Stimulated activated naive CD8-positive, alpha-beta T cell treated with anti-CD3 and anti-CD28 coated beads, Interleukin-15, Interleukin-2, amounts not matched to agents 100 U/mL and 50 U/mL, for 24 hours (primary cell): Measurements from ENCODE around the gene OR11L1.

Experiments
- ATAC-seq: fragments of 150-1000 bp; cut with Tn5 transposase; one replicate; pipeline ENCODE4 v1.10.0; 2021
- DNase-seq: peaks from one replicate; pipeline ENCODE4 v3.0.0; 2021

Gene OR11L1

GRCh38 chr1:247812637-247813036, 29.1 kb downstream of the OR11L1 start:
- ATAC-seq, result no peak
- DNase-seq, result no peak

- DNase-seq (no peak), ATAC-seq (no peak)
These were observed 44.2 kb downstream of the OR11L1 start for GRCh38 chr1:247797518-247797917.
